Measurements from ENCODE around the gene CEPT1.

The CEPT1 gene

GRCh38 chr1:111225091-111225490 is 85.1 kb downstream of the CEPT1 start:
- no peak overlapping the region for H3K4me3 ChIP-seq (ENCODE audit: insufficient read length, low read depth)
- no peak for TF ChIP-seq YY1 (IDR thresholded peaks at IDR 0.05; ENCODE audit: insufficient read depth, insufficient read length)
- TF ChIP-seq SUZ12 (IDR thresholded peaks at IDR 0.05; ENCODE audit: extremely low read depth, insufficient read depth, insufficient read length), result no peak
- no peak for TF ChIP-seq ZNF274 (IDR thresholded peaks at IDR 0.05; ENCODE audit: low read depth, low read length)
- DNase-seq (ENCODE audit: low read depth, low spot score), result no peak
- no peak overlapping the region for H3K9ac ChIP-seq (ENCODE audit: insufficient read length, low read depth)
- H3K4me1 ChIP-seq (ENCODE audit: insufficient read depth, insufficient read length), result peaks cover 9% of the 10 kb centered on the region
- no peaks in the 10 kb centered on the region for H3K36me3 ChIP-seq (ENCODE audit: insufficient read depth, insufficient read length, low read length)
- no peaks in the 10 kb centered on the region for H3K9me3 ChIP-seq (ENCODE audit: insufficient read depth, low read length)
- H3K27me3 ChIP-seq (ENCODE audit: insufficient read depth, insufficient read length), result no peaks in the 10 kb centered on the region

GRCh38 chr1:111225717-111226400 is 85.8 kb downstream of the CEPT1 start:
- Histone ChIP-seq H3K4me1 (ENCODE audit: insufficient read depth, insufficient read length) (peaks cover 4% of the 10 kb centered on the region), H3K4me3 (ENCODE audit: insufficient read length, low read depth) (no peak overlapping the region), H3K9me3 (ENCODE audit: insufficient read depth, low read length) (no peaks in the 10 kb centered on the region), H3K27me3 (ENCODE audit: insufficient read depth, insufficient read length) (no peaks in the 10 kb centered on the region), H3K36me3 (ENCODE audit: insufficient read depth, insufficient read length, low read length) (no peaks in the 10 kb centered on the region), H3K9ac (ENCODE audit: insufficient read length, low read depth) (no peak overlapping the region)
- TF ChIP-seq SUZ12 (IDR thresholded peaks at IDR 0.05; ENCODE audit: extremely low read depth, insufficient read depth, insufficient read length), result no peak
- no peak for TF ChIP-seq ZNF274 (IDR thresholded peaks at IDR 0.05; ENCODE audit: low read depth, low read length)
- TF ChIP-seq YY1 (IDR thresholded peaks at IDR 0.05; ENCODE audit: insufficient read depth, insufficient read length), result no peak
- no peak for DNase-seq (ENCODE audit: low read depth, low spot score)

DNA sequence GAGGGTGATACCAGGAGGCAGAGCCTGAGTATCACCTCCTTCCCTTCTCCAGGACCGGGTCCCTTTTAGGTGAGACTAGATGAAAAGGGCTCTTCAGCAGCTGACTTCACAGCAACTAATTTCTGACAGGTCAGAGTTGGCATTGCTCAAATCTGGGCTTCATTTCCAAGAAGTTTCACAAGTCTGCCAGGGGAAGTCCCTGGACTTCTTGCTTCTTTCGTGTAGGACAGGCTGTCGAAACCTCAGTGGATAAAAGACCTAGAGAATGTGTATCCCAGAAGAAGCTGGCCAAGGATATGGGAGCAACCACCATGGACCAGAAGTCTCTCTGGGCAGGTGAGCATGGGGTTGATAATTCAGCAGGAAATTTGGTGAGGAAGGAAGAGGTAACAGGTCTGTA is 87.4 kb downstream of the CEPT1 start, which contains the start of gene CHI3L2:
Gene CHI3L2, plus strand, starts transcription at position 280 of the 400 bp plus-strand sequence. Its CDS starts 17 bp downstream, at position 297.
- Histone ChIP-seq H3K4me3 (ENCODE audit: insufficient read length, low read depth) (no peak within 1 kb of the TSS), H3K9ac (ENCODE audit: insufficient read length, low read depth) (no peak within 1 kb of the TSS), H3K9me3 (ENCODE audit: insufficient read depth, low read length) (0 out of 2 replicates have a peak, but pooled peaks cover 2% of the 10 kb centered on the region), H3K27me3 (ENCODE audit: insufficient read depth, insufficient read length) (no peaks in the 10 kb centered on the region), H3K4me1 (ENCODE audit: insufficient read depth, insufficient read length) (peaks cover 2% of the 10 kb centered on the region), H3K36me3 (ENCODE audit: insufficient read depth, insufficient read length, low read length) (no peaks in the 10 kb centered on the region)
- no peak for DNase-seq (ENCODE audit: low read depth, low spot score)
- no peak for TF ChIP-seq YY1 (IDR thresholded peaks at IDR 0.05; ENCODE audit: insufficient read depth, insufficient read length)
- no peak for TF ChIP-seq SUZ12 (IDR thresholded peaks at IDR 0.05; ENCODE audit: extremely low read depth, insufficient read depth, insufficient read length)
- TF ChIP-seq ZNF274 (IDR thresholded peaks at IDR 0.05; ENCODE audit: low read depth, low read length), result no peak

DNA sequence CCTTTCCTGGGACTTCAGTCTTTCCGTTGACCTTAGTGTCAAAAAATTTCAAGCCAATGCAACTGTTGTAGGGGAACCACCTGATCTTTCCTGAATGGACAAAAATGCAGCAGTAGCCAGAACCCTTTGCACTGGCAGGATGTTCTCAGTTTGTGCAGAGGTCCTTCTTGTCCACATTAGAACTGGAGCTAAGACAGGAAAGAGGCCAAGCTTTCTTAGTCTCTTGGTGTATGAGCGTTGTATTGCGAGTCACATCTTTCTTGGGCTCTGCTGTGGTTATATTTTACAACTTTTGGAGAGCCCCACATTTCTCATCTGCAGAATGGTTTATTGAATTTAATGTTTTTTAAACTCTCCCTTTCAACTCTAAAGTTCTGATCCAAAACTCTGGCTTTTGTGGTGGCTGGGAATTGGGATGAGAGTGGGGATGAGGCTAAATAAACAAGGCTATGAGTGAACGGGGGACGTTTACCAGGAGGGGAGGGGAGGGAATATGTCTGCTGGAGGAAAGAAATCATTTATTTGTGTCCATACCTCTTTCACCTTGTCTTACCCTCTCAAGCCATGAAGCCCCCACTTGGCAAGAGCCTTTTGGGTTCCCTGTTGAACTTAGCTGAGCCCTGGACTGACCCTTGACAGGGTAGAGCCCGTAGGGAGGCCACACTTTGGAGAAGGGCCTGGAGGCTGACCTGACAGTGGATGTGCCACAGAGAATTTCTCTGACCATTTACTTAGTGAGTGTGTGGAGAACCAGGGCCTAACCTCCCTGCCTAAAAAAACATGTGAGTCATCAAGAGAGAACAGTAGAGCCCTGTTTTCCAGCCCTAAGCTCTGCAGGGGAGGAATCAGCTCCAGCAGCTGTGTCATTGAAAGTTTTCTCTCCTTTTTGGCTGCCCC is 88.1 kb downstream of the CEPT1 start:
- H3K9me3 ChIP-seq (ENCODE audit: insufficient read depth, low read length), result peaks cover 9% of the 10 kb centered on the region; the same call in 1 of the 2 replicates
- no peak for DNase-seq (ENCODE audit: low read depth, low spot score)
- no peaks in the 10 kb centered on the region for H3K27me3 ChIP-seq (ENCODE audit: insufficient read depth, insufficient read length)
- TF ChIP-seq YY1 (IDR thresholded peaks at IDR 0.05; ENCODE audit: insufficient read depth, insufficient read length), result no peak
- no peak for TF ChIP-seq ZNF274 (IDR thresholded peaks at IDR 0.05; ENCODE audit: low read depth, low read length)
- TF ChIP-seq SUZ12 (IDR thresholded peaks at IDR 0.05; ENCODE audit: extremely low read depth, insufficient read depth, insufficient read length), result no peak
- no peaks in the 10 kb centered on the region for H3K4me1 ChIP-seq (ENCODE audit: insufficient read depth, insufficient read length)
- H3K36me3 ChIP-seq (ENCODE audit: insufficient read depth, insufficient read length, low read length), result no peaks in the 10 kb centered on the region
- no peak overlapping the region for H3K9ac ChIP-seq (ENCODE audit: insufficient read length, low read depth)
- H3K4me3 ChIP-seq (ENCODE audit: insufficient read length, low read depth), result no peak overlapping the region

DNA sequence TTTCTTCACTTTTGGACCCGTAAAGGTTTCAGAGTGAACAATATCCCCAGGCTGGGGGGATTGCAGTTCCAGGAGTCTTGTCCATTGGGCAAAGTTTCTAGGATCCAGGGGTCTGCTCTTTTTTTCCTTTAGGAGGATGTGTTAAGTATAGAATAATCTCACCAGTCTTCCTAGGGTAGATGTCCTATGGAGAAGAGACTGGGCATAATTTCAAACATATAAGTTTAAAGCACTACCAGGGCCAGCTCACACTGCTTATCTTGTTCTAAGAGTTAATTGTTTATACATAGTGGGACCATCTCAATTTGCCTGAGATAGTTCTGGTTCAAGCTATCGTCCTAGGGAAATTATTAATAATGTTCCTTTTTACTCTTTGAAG is 88.7 kb downstream of the CEPT1 start:
- Histone ChIP-seq H3K9ac (ENCODE audit: insufficient read length, low read depth) (no peak overlapping the region), H3K4me1 (ENCODE audit: insufficient read depth, insufficient read length) (no peaks in the 10 kb centered on the region)

DNA sequence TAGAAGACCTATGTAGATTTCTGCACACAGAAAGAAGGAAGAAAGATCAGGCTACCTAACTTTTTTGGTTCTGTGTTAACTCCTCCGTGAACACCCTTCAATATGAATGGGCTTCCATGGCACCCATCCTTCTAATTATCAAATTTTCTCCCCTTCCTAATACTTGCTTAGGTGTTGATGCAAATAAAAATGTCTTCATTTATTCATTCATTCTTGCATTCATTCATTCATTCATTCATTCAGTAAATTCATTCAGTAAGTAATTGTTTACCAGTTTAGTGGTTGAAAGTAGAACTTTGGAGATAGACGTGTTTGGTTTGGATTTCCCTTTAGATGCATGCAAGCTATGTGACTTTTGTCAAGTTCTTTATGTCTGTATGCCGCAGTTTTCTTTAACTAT is 92.1 kb downstream of the CEPT1 start:
- Histone ChIP-seq H3K4me1 (ENCODE audit: insufficient read depth, insufficient read length) (no peaks in the 10 kb centered on the region), H3K27me3 (ENCODE audit: insufficient read depth, insufficient read length) (no peaks in the 10 kb centered on the region), H3K9me3 (ENCODE audit: insufficient read depth, low read length) (peaks cover 12% of the 10 kb centered on the region; the same call in 1 of the 2 replicates), H3K36me3 (ENCODE audit: insufficient read depth, insufficient read length, low read length) (no peaks in the 10 kb centered on the region), H3K4me3 (ENCODE audit: insufficient read length, low read depth) (no peak overlapping the region), H3K9ac (ENCODE audit: insufficient read length, low read depth) (no peak overlapping the region)
- no peak for DNase-seq (ENCODE audit: low read depth, low spot score)
- TF ChIP-seq SUZ12 (IDR thresholded peaks at IDR 0.05; ENCODE audit: extremely low read depth, insufficient read depth, insufficient read length) (no peak), ZNF274 (IDR thresholded peaks at IDR 0.05; ENCODE audit: low read depth, low read length) (no peak), YY1 (IDR thresholded peaks at IDR 0.05; ENCODE audit: insufficient read depth, insufficient read length) (no peak)

More for the DNA sequence above, 88.7 kb downstream of the CEPT1 start:
- no peak for DNase-seq (ENCODE audit: low read depth, low spot score)
- no peak for TF ChIP-seq ZNF274 (IDR thresholded peaks at IDR 0.05; ENCODE audit: low read depth, low read length)
- no peak for TF ChIP-seq YY1 (IDR thresholded peaks at IDR 0.05; ENCODE audit: insufficient read depth, insufficient read length)
- TF ChIP-seq SUZ12 (IDR thresholded peaks at IDR 0.05; ENCODE audit: extremely low read depth, insufficient read depth, insufficient read length), result no peak
- H3K4me3 ChIP-seq (ENCODE audit: insufficient read length, low read depth), result no peak overlapping the region
- H3K27me3 ChIP-seq (ENCODE audit: insufficient read depth, insufficient read length), result no peaks in the 10 kb centered on the region
- no peaks in the 10 kb centered on the region for H3K36me3 ChIP-seq (ENCODE audit: insufficient read depth, insufficient read length, low read length)
- H3K9me3 ChIP-seq (ENCODE audit: insufficient read depth, low read length), result peaks cover 12% of the 10 kb centered on the region; the same call in 1 of the 2 replicates

- DNase-seq (ENCODE audit: low read depth, low spot score), result no peak
- H3K4me1 ChIP-seq (ENCODE audit: insufficient read depth, insufficient read length), result no peaks in the 10 kb centered on the region
- no peak overlapping the region for H3K4me3 ChIP-seq (ENCODE audit: insufficient read length, low read depth)
- no peaks in the 10 kb centered on the region for H3K36me3 ChIP-seq (ENCODE audit: insufficient read depth, insufficient read length, low read length)
- peaks cover 12% of the 10 kb centered on the region; the same call in 1 of the 2 replicates for H3K9me3 ChIP-seq (ENCODE audit: insufficient read depth, low read length)
- H3K9ac ChIP-seq (ENCODE audit: insufficient read length, low read depth), result no peak overlapping the region
- H3K27me3 ChIP-seq (ENCODE audit: insufficient read depth, insufficient read length), result no peaks in the 10 kb centered on the region
- TF ChIP-seq ZNF274 (IDR thresholded peaks at IDR 0.05; ENCODE audit: low read depth, low read length) (no peak), YY1 (IDR thresholded peaks at IDR 0.05; ENCODE audit: insufficient read depth, insufficient read length) (no peak), SUZ12 (IDR thresholded peaks at IDR 0.05; ENCODE audit: extremely low read depth, insufficient read depth, insufficient read length) (no peak)
These were observed 94.2 kb downstream of the CEPT1 start for GRCh38 chr1:111234258-111234657.

Measured in NT2/D1 (cell line).